ENCODE data around the gene BST2. TPM values are rescaled to one million over a fixed set of nuclear protein-coding genes. Genes with fewer than 3 reads are reported as not detected.

Gene BST2
- total and polyA plus RNA-seq, 9 of the 15 experiments (the other 6 are each of a cell fraction or from before 2014, with no cell fraction given): 11.2 to 232 (median 151) TPM

DNA sequence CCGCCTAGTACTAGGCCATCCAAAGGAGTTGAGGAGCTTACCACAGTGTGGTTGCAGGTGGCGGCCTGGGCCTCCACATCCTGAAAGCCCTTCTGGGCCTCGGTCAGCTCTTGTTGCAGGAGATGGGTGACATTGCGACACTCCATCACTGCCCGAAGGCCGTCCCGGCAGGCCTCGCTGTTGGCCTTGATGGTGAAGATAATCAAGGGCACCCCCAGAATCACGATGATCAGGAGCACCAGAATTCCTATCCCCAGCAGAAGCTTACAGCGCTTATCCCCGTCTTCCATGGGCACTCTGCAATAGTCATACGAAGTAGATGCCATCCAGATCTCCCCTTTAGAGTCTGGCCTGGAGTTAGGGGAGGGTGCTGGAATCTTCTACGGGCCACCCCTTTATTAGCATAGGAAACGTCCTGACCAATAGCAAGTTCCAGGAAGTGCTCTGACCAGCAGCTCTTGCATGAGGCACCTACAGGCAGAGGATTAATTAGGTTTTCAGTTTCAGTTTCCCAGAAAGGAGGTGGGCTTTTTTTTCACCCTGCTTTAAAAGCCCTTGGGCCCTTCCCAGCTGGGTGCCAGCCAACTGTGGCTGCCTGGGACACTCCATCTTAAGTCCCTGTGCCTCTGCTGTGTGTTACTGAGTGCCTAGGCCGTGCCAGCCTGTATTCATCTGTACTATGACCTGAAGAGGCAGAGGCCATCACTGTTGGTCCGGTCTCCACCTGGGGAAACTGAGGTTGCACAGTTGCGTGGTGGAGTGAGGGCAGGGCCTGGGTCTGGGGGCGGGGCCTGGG lies at the start of gene BST2 (continued):
- no peak for TF ChIP-seq NFE2L1 (tag; IDR thresholded peaks at IDR 0.05; ENCODE audit: borderline replicate concordance, low read depth)
- no peak for TF ChIP-seq XRCC3 (IDR thresholded peaks at IDR 0.05)
- peak; percentile 95 for TF ChIP-seq TBP (optimal IDR thresholded peaks at IDR 0.05; ENCODE audit: low read depth, low read length)
- TF ChIP-seq, protein P1, sequence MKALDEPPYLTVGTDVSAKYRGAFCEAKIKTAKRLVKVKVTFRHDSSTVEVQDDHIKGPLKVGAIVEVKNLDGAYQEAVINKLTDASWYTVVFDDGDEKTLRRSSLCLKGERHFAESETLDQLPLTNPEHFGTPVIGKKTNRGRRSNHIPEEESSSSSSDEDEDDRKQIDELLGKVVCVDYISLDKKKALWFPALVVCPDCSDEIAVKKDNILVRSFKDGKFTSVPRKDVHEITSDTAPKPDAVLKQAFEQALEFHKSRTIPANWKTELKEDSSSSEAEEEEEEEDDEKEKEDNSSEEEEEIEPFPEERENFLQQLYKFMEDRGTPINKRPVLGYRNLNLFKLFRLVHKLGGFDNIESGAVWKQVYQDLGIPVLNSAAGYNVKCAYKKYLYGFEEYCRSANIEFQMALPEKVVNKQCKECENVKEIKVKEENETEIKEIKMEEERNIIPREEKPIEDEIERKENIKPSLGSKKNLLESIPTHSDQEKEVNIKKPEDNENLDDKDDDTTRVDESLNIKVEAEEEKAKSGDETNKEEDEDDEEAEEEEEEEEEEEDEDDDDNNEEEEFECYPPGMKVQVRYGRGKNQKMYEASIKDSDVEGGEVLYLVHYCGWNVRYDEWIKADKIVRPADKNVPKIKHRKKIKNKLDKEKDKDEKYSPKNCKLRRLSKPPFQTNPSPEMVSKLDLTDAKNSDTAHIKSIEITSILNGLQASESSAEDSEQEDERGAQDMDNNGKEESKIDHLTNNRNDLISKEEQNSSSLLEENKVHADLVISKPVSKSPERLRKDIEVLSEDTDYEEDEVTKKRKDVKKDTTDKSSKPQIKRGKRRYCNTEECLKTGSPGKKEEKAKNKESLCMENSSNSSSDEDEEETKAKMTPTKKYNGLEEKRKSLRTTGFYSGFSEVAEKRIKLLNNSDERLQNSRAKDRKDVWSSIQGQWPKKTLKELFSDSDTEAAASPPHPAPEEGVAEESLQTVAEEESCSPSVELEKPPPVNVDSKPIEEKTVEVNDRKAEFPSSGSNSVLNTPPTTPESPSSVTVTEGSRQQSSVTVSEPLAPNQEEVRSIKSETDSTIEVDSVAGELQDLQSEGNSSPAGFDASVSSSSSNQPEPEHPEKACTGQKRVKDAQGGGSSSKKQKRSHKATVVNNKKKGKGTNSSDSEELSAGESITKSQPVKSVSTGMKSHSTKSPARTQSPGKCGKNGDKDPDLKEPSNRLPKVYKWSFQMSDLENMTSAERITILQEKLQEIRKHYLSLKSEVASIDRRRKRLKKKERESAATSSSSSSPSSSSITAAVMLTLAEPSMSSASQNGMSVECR (CRISPR knock-in tag; IDR thresholded peaks at IDR 0.05): 0 out of 2 replicates have a peak, but pooled peaks have one; percentile 14
- TF ChIP-seq, protein P2, sequence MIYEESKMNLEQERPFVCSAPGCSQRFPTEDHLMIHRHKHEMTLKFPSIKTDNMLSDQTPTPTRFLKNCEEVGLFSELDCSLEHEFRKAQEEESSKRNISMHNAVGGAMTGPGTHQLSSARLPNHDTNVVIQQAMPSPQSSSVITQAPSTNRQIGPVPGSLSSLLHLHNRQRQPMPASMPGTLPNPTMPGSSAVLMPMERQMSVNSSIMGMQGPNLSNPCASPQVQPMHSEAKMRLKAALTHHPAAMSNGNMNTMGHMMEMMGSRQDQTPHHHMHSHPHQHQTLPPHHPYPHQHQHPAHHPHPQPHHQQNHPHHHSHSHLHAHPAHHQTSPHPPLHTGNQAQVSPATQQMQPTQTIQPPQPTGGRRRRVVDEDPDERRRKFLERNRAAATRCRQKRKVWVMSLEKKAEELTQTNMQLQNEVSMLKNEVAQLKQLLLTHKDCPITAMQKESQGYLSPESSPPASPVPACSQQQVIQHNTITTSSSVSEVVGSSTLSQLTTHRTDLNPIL (CRISPR knock-in tag; IDR thresholded peaks at IDR 0.05): no peak
- TF ChIP-seq RBFOX2 (IDR thresholded peaks at IDR 0.05; ENCODE audit: low read depth, low read length): peak; percentile 77
- TF ChIP-seq ZNF785 (CRISPR knock-in tag; IDR thresholded peaks at IDR 0.05): no peak
- TF ChIP-seq ZNF589 (CRISPR knock-in tag; IDR thresholded peaks at IDR 0.05; ENCODE audit: low read depth): no peak
- TF ChIP-seq, protein P3, sequence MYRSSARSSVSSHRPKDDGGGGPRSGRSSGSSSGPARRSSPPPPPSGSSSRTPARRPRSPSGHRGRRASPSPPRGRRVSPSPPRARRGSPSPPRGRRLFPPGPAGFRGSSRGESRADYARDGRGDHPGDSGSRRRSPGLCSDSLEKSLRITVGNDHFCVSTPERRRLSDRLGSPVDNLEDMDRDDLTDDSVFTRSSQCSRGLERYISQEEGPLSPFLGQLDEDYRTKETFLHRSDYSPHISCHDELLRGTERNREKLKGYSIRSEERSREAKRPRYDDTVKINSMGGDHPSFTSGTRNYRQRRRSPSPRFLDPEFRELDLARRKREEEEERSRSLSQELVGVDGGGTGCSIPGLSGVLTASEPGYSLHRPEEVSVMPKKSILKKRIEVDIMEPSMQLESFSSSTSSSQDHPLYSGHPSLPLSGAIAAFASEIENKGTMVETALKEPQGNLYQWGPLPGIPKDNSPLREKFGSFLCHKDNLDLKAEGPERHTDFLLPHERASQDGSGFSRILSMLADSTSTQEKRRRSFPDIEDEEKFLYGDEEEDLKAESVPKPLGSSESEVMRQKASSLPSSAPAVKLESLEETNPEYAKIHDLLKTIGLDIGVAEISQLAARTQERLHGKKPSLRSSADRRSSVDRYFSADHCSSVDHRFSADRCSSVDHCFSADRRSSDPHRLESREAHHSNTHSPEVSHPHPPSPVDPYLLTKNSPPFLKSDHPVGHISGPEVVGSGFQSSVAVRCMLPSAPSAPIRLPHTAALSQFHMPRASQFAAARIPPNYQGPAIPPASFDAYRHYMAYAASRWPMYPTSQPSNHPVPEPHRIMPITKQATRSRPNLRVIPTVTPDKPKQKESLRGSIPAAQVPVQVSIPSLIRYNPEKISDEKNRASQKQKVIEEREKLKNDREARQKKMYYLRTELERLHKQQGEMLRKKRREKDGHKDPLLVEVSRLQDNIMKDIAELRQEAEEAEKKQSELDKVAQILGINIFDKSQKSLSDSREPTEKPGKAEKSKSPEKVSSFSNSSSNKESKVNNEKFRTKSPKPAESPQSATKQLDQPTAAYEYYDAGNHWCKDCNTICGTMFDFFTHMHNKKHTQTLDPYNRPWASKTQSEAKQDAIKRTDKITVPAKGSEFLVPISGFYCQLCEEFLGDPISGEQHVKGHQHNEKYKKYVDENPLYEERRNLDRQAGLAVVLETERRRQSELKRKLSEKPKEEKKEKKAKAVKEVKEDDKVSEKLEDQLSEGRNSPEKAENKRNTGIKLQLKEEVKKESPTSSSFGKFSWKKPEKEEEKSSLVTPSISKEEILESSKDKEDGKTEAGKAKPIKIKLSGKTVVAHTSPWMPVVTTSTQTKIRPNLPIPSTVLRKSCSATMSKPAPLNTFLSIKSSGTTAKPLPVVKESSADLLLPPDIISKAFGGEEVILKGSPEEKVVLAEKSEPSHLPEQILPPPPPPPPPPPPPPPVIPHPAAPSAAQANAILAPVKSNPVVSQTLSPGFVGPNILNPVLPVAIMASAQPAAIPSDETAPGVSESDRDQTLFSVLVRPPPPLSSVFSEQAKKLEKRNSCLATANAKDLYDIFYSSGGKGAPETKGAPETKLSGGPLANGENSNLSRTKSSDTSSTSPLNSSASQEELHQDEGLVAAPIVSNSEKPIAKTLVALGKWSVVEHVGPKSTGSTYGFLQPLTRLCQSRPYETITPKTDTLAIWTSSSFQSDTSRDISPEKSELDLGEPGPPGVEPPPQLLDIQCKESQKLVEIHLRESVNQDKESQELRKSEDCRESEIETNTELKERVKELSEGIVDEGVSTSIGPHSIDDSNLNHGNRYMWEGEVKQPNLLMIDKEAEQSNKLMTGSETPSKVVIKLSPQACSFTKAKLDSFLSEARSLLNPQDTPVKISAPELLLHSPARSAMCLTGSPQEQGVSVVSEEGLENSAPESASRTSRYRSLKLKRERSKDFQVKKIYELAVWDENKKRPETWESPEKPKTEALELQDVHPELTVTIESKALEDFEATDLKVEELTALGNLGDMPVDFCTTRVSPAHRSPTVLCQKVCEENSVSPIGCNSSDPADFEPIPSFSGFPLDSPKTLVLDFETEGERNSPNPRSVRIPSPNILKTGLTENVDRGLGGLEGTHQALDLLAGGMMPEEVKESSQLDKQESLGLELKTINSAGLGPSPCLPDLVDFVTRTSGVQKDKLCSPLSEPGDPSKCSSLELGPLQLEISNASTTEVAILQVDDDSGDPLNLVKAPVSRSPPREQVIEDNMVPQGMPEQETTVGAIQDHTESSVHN (IDR thresholded peaks at IDR 0.05; ENCODE audit: borderline replicate concordance in 1 of 2, low read depth in 1 of 2): peak in 1 of 2 experiments; percentile 46; a peak in 1 of 4 replicates
- TF ChIP-seq ZNF707 (CRISPR knock-in tag; conservative IDR thresholded peaks at IDR 0.05): no peak
- TF ChIP-seq ESRRA (IDR thresholded peaks at IDR 0.05; ENCODE audit: borderline replicate concordance, low read depth): peak; percentile 63; the same call in 1 of the 2 replicates
- TF ChIP-seq NONO (IDR thresholded peaks at IDR 0.05; ENCODE audit: low read depth in 2 of 2, low read length in 1 of 2): no peak
